ENCODE data around the gene SYNE2.

DNA sequence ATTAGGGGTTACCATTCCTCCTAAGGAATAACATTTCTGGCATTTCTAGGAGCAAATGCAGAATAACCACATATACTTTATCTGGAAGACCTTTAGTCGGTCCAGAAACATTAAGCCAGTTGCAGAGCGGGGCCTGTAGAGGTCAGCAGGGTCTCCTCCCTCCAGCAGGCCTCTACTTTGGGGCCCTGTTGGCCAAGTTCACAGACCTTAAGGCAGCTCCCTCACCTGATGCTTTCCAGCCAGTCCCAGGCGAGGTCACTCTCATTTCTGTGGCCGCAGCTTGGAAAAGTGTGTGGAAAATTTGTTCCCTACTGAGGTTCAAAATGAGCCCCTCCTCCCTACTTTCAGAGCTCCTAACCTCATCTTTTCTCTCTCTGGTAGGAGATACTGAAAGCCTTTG, 367.3 kb downstream of the SYNE2 start:
- no peak for TF ChIP-seq GATA2 (IDR thresholded peaks at IDR 0.05; ENCODE audit: insufficient read depth, insufficient read length, low read depth, low read length)
- TF ChIP-seq, protein P1, sequence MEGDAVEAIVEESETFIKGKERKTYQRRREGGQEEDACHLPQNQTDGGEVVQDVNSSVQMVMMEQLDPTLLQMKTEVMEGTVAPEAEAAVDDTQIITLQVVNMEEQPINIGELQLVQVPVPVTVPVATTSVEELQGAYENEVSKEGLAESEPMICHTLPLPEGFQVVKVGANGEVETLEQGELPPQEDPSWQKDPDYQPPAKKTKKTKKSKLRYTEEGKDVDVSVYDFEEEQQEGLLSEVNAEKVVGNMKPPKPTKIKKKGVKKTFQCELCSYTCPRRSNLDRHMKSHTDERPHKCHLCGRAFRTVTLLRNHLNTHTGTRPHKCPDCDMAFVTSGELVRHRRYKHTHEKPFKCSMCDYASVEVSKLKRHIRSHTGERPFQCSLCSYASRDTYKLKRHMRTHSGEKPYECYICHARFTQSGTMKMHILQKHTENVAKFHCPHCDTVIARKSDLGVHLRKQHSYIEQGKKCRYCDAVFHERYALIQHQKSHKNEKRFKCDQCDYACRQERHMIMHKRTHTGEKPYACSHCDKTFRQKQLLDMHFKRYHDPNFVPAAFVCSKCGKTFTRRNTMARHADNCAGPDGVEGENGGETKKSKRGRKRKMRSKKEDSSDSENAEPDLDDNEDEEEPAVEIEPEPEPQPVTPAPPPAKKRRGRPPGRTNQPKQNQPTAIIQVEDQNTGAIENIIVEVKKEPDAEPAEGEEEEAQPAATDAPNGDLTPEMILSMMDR (IDR thresholded peaks at IDR 0.05; ENCODE audit: extremely low read depth in 1 of 2, insufficient read depth in 1 of 2, low read depth in 1 of 2, low read length in 2 of 2) = no peak

Data from endothelial cell of umbilical vein (primary cell).